ENCODE measurements around the gene ITPRIPL2.

ITPRIPL2 gene

DNA sequence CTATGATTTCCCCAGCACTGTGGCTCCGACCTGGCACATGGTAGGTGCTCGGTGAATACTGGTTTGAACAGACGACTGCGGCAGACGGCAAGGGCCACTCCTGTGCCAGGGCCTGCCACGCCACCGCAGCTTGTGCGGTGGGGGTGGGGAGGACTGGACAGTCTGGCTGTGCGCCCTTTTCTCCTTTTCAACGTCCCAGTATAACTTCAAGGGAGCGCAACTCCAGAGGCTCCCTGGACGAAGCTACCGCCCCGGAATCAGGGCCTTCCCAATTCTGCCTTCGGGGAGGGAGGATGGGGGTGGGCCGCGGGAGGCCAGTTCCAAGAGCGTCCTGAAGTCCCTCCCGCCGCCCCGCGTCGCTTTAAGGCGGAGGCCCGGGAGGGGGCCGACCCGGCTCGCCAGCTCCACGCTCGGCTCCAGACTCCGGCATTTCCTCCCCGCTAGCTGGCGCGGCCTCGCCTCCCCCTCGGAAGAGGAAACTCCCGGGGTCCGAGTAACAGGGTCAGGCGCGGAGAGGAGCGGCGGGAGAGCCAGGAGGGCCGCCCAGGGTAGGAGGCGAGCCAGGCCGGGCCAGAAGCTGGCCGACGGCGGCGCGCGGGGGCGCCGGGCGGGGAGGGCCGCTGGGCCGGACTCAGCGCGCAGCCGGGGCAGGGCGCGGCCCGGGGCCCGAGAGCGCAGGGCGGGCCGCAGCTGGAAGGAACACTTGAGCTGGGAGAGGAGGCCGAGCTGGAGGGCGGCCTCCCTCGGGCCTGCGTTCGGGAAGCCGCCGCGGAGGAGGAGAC is at the start of gene ITPRIPL2:
Gene ITPRIPL2, plus strand, starts transcription at position 388 of the 782 bp plus-strand sequence. CDS start 498 bp downstream, outside the sequence.
- no peak for DNase-seq

DNA sequence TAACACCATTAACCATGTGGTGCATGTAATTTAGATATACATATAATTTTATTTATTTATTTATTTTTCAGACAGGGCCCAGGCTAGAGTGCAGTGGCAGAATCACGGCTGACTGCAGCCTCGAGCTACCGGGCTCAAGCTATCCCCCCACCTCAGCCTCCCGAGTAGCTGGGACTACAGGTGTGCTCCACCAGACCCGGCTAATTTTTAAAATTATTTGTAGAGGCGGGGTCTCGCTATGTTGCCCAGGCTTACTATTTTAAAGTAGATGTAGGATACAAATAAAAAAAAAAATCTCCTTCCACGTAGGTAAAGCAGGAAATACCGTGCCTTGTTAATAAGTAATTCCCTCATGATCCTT is 46.8 kb upstream of the ITPRIPL2 start:
- no peak for DNase-seq

DNA sequence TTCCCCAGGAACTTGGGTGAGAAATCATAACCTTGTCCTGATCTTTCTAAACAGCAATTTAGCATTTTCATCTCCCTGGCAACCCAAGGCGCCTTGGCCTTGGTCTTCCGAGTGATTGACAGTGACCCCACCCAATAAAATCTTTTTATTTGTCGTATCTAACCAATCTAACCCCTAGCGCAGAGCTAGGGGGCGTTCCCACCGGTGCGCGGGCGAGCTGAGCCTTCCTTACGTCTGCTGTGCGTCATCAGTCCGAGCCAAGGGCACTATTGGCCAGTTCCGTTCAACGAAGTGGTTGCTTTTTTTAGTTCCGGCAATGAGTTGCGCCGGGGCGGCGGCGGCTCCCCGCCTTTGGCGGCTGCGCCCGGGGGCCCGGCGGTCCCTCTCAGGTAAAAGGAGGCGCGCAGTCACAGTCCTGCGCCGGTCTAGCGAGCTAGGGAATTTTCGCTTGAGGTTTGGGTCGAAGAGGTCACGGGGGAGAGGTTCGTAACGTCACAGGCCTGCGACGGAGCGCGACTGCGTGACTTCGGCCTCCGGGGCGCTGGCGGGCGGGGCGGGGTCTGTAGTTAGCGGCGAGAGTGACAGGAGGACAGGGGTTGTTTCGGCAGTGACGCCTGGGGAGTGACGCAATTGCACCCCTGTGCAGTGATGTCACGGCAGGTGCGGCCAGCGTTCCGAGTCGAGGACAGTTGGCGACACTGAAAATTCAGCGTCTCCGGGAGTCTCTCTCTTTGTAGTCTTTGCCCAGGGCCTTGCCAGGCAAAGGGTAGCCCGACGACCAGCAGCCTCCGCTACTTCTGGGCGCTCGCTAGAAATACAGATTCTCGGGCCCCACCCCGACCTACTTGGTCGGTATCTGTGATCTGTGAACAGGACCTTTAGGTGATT is 46.2 kb upstream of the ITPRIPL2 start, which contains the start of gene COQ7:
Gene COQ7, plus strand, starts transcription at position 266 of the 888 bp plus-strand sequence. Its CDS starts 51 bp downstream, at position 317.
- peak; percentile 98 for DNase-seq

DNA sequence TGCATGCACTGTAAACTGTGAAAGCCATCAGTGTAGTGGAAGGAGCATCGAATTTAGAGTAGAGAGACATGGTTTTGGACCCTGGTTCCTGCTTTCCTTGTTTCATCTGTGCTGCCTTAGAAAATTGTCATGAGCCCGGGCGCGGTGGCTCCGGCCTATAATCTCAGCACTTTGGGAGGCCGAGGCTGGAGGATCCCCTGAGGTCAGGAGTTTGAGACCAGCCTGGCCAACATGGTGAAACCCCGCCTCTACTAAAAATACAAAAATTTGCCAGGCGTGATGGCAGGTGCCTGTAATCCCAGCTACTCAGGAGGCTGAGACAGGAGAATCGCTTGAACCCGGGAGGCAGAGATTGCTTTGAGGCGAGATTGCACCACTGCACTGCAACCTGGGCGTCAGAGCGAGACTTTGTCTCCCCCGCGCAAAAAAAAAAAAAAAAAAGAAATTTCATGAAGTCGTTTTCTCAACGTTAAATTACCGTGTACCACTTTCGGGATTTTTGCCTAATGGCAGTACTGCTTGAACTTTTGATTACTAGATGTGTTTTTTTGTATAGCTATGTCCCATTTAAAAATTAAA is 45.4 kb upstream of the ITPRIPL2 start:
- DNase-seq = no peak

DNA sequence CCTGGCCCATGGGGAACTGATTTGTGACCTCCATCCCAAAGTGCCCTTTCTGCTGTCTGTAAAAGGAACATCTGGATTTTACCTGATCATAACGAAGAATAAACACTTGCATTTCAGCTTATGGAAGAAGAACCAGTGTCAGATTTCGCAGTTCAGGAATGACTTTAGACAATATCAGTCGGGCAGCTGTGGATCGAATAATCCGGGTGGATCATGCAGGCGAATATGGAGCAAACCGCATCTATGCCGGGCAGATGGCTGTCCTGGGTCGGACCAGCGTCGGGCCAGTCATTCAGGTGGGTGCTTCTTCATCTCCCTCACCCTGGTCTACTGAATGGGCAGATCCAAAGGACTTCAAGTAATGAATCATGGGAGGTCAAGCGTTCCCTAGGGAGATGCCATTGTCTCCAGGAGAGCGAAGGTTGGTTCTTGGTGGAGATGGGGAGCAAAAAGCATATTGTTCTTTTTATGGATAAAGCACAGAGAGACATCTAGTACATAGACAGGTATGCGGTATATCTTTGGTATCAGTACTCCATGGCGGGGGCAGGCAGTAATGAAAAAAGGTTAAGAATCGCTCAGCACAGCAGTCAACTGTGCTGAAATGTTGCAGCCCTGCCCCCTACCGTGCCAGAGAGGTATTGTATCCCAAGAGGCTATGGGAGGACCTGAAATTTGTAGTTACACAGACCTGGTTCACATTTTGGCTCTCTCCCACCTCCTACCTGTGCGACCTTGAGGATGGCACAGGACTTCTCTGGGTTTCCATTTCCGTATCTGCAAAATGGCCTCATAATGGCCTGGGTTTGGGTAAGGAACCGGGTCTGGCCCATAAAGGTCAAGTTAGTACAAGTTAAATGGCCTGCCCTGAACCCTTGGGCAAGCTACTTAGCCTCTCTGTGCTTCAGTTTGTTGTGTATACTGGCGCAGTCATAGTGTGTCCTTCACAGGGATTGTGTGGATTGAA is 41.7 kb upstream of the ITPRIPL2 start:
- DNase-seq = peak; percentile 5

DNA sequence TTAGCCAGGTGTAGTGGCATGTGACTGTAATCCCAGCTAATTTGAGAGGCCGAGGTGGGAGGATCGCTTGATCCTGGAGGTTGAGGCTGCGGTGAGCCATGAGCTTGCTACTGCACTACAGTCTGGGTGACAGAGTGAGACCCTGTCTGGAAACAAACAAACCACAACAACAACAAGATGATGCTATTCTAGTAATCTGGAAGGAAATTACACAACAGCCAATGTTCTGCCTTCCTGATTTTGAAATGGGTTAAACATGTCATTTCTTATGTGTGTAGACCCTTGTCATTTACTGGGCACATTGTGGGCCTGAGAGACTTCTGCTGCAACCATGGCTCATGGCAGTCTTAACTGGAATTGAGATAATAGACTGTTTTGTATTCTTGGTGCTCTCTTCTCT is 40.4 kb upstream of the ITPRIPL2 start:
- DNase-seq = no peak

DNA sequence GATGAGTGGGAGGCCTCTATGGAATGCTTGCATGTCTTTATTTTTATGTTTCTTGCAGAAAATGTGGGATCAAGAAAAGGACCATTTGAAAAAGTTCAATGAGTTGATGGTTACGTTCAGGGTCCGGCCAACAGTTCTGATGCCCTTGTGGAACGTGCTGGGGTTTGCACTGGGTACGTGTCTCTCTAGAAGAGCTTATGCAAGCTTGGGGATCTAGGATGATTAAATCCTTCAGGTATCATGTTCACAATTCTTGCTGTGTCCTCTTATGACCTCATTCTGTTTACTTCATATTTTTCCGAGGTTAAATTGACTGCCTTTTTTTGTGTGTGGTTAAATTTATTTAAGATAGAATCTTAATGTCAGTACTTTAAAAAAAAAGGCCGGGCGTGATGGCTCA is 39.9 kb upstream of the ITPRIPL2 start:
- DNase-seq = no peak

DNA sequence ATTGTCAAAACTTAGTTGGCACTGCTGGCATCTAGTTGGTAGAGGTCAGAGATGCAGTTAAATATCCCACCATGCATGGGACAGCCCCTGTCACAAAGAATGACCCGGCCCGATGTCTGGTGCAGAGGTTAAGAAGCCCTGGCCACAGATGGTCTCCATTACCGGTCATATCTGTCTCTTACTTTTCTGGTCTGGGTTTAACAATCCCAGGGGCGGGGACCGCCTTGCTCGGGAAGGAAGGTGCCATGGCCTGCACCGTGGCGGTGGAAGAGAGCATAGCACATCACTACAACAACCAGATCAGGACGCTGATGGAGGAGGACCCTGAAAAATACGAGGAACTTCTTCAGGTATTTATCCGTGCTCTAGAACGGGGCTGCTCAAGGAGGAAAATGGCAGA is 38.3 kb upstream of the ITPRIPL2 start:
- DNase-seq = no peak

DNA sequence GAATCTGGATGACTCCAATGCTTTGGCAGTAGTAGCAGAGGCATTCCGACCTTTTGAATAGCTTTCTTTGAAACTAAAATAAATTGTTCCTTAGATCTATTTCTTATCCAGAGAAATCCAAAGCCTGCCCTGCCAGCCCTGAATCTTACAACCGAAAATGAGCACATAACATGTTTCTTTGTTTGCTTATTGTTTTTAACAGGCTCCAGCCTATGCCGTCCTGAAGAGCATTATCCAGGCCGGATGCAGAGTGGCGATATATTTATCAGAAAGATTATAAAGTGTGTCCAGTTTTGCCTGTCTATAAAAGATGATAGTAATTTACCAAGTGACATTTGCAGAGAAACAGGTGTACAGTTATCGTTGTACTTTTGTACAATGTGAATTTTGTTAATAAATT is 35.9 kb upstream of the ITPRIPL2 start:
- no peak for DNase-seq

DNA sequence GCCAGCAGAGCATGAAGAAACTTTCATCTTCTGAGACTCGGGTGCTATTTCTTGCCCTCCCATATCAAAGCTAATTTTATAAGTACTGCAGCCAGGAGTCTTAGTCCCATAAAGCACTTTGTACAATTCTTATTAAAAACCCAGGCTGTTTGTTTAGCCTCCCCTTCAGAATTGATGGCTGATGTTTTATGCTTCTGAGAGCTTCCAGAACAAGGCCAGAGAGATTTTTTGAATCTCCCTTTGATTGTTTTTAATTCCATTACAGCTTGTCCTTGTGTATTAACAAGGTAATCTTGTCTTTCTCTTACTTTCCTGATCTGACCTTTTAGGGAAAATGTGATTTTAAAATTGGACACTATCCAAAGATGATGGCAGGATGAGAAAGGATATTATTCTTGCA is 30.1 kb upstream of the ITPRIPL2 start:
- no peak for DNase-seq

DNA sequence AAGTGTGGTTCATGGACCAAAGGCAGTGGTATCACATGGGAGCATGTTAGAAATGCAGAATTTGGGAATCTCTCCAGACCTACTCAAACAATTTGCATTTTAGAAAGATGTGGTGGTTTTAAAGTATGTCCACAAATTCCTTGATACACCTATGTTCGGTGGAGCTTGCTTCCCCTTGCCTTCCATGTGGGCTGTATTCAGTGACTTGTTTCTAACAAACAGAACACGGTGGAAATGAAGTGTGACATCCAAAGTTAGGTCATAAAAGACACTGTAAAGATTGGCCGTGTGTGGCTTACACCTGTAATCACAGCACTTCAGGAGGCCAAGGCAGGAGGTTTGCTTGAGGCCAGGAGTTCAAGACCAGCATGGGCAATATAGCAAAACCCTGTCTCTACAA is 29.6 kb upstream of the ITPRIPL2 start:
- DNase-seq = no peak

DNA sequence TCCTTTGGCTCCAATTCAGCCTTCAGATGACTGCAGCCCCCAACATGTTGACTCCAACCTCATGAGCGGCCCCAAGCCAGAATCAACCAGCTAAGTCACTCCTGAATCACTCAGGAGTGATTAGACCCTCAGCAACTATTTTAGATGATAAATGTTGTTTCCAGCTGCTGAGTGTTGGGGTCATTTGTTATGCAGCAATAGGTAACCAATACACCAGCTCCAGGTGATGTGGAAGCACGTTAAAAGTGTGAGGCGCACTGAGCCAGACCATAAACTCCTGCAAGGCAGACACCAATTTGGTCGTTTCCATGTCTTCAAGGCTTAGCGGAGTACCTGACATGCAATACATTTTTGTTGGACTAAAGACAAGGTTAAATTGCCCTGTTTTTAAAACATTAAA is 28.9 kb upstream of the ITPRIPL2 start:
- DNase-seq = no peak

DNA sequence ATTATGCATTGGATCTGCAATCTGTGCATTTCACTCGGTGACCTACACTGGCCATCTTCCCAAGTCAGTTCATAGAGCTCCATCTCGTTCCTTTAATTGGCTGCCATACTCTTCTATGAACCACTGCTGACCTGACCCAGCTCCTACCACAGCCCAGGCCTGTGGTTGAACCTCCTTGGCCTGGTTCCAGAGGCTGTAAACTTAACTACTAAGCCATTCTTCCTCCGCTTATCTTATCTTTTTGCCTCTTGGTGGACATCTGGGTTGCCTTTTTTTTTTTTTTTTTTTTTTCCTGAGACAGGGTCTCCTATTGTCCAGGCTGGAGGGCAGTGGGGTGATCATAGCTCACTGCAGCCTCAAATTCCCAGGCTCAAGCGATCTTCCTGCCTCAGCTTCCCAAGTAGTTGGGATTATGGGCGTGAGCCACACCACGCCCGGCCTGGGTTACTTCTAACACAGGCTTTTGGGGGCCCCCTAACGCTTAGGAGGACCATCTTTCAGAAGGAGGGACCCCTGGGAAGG is 28.0 kb upstream of the ITPRIPL2 start:
- DNase-seq = no peak

DNA sequence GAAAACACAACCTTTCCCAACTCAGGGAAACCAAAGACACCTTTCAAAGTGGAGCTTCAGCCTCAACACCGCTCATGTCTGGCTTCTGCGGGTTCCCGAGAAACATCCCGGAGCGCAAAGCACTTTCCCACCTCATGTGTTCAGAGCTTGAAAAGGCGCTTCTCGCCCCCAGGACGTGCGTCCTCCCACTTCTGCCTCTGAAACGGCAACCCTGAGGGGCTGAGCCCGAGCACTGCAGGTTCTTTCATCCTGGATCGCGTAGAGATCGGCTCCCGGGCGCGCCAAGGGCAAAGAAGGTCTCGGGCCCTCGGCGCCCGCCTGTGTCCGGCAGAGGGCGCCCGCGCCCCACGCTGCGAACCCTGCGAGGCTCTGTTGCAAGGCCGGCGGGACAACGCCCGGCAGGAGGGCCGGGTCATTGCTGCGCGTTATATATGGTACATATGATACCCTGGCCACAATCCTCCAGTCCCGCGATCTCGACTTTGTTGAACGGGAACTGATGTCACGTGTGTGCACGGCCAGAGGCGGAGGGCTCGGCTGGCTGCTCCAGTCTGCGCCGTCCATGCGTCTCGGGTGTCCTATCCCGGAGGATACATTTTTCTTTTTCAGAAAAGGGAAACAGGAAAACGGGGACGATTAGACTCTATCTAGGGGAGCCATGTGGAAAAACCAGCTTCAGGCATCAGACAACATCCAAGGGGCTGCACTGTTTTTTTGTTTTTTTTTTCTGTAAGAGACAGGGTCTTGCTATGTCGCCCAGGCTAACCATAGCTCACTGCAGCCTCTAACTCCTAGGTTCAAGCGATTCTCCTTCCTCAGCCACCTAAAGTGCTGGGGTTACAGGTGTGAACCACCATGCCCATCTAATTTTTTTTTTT is 27.2 kb upstream of the ITPRIPL2 start:
- peak; percentile 78 for DNase-seq

DNA sequence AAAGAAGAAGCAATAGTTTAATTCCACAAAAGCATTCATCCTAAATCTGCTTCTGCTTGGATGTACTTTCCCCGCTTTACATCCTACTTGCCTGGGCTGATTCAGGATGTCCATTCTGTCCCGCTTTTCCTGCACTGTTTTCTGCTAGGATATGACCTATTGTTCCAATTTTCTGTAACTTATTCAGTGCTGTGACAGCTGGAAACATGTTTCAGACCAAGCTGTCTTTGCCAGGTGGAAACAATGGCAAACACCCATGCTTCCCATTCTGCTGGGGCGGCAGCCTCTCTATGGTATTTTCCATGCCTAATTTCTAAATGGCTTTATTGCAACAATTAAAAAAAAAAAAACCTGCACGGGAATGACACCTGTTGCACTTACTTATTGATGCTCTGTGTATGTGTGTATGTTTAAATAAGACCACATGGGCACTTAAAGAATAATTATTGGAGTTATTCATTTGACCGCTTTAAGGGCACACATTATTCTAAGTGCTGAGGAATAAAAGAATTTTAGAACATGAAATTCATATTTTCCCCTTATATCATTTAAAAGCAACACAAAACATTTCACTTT is 25.3 kb upstream of the ITPRIPL2 start:
- DNase-seq = no peak

DNA sequence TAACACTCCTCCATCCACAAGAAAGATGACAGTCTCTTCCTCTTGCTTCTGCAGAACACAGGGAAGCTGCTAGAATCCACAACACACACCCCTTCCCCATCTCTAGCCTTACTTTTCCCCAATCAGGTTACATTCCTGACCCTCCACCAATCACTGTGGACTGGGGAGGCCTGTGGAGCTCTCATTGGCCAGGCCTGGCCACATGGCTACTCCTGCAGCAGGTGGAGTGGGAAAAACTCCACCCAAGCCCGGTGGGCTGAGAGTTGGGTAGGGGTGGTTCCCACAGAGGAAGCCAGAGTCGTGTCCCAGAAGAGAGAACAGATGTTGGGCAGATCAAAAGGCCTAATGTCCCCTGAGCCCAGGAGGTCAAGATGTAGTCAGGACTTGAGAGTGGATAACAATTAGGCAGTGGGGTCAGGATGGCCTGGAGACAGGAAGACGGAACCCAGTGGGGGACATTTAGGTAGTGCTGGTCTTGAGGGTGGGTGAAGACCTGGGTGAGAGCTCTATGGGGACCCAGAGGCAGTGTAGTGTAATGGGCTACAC is 24.3 kb upstream of the ITPRIPL2 start:
- no peak for DNase-seq

DNA sequence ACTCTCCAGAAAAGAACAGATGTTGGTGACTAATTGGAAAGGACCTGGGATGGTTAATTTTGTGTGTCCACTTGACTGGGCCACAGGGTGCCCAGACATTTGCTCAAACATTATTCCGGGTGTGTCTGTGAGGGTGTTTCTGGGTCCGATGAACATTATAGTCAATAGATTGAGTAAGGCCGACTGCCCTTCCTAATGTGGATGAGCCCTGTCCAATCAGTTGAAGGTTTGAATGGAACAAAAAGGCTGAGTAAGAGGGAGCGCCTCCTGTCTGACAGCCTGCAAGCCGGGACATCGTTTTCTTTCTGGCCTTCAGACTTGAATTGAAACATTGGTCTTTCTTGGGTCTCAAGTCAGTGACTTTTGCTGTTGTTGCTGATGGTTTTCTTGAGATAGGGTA is 22.8 kb upstream of the ITPRIPL2 start:
- no peak for DNase-seq

DNA sequence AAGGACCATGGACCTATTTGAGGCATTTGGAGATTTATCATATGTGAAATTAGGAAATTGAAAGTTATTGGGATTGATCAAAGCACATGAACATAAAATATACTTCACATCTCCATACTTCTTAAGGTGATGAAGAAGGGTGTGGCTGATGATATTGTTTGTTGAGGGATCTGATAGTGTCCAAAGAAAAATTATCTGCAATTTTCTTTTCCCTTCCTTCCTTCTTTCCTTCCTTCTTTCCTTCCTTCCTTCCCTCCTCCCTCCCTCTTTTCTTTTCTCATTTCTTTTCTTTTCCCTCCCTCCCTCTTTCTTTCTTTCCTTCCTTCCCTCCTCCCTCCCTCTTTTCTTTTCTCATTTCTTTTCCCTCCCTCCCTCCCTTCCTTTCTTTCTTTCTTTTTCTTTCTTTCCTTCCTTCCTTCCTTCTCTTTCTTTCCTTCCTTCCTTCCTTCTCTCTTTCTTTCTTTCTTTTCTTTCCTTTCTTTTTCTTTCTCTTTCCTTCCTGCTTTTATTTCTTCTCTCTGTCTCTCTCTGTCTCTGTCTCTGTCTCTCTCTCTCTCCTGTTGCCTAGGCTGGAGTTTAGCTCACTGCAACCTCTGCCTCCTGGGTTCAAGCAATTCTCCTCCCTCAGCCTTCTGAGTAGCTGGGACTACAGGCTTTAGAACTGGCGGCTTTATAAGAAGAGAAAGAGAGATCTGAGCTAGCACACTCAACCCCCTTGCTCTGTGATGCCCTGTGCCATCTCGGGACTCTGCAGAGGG is 20.9 kb upstream of the ITPRIPL2 start:
- no peak for DNase-seq

Data from NCI-H526 treated with DMSO at 0.1 percent for 48 hours (cell line).